Immature natural killer cell (primary cell): Measurements from ENCODE around the gene EYA4. TPM values are rescaled to one million over a fixed set of nuclear protein-coding genes. Genes with fewer than 3 reads are reported as not detected.
"Not testable (repeated sequence)": the region's sequence is repeated elsewhere in the genome, so short reads cannot be mapped to it uniquely, and the experiment has no call there.

Experiments
- DNase-seq, 3 donors: peaks; one replicate each; pipeline ENCODE4 v3.0.0; 2022; ENCODE audit warnings: mixed read lengths in 1 of 3
- H3K27ac Mint-ChIP-seq, 6 donors: one replicate each; pipeline ENCODE4 v1.8.0; 2020; ENCODE audit warnings: mixed read lengths in 6 of 6, mild to moderate bottlenecking in 5 of 6, inconsistent platforms in 4 of 6, moderate library complexity in 3 of 6
- H3K27me3 Mint-ChIP-seq, 3 donors: one replicate each; pipeline ENCODE4 v1.8.0; 2020 to 2021; ENCODE audit warnings: low read depth in 3 of 3, mild to moderate bottlenecking in 3 of 3, mixed read lengths in 3 of 3, moderate library complexity in 3 of 3, inconsistent platforms in 1 of 3
- H3K36me3 Mint-ChIP-seq, 3 donors: one replicate each; pipeline ENCODE4 v1.8.0; 2020; ENCODE audit warnings: mixed read lengths in 3 of 3, inconsistent platforms in 2 of 3, mild to moderate bottlenecking in 2 of 3
- H3K4me1 Mint-ChIP-seq, 2 donors: one replicate each; pipeline ENCODE4 v1.8.0; 2020; ENCODE audit warnings: inconsistent platforms in 2 of 2, mild to moderate bottlenecking in 2 of 2, mixed read lengths in 2 of 2, moderate library complexity in 1 of 2
- H3K4me3 Mint-ChIP-seq, 5 donors: one replicate each; pipeline ENCODE4 v1.8.0; 2020; ENCODE audit warnings: mild to moderate bottlenecking in 5 of 5, mixed read lengths in 5 of 5, inconsistent platforms in 3 of 5, moderate library complexity in 3 of 5
- H3K9me3 Mint-ChIP-seq, 6 donors: one replicate each; pipeline ENCODE4 v1.8.0; 2020; ENCODE audit warnings: mild to moderate bottlenecking in 6 of 6, mixed read lengths in 6 of 6, inconsistent platforms in 4 of 6, moderate library complexity in 3 of 6
- polyA plus RNA-seq, 3 donors: library from polyadenylated mRNA; unstranded; fragments of 300-500 nt; fragmentation: Illumina TruSeq; gene quantifications; one replicate each; pipeline ENCODE4 v1.2.3, GENCODE V29; 2021

Gene EYA4
- polyA plus RNA-seq, 3 donors from 2014 or later: not detected

GRCh38 chr6:133542056-133542821, 301.1 kb downstream of the EYA4 start:
- Mint-ChIP-seq H3K36me3 (no peaks in the 10 kb centered on the region), H3K4me1 (no peaks in the 10 kb centered on the region), H3K27ac (no peak overlapping the region), H3K27me3 (peaks cover 2 to 5% (median 3%) of the 10 kb centered on the region in 3 donors), H3K4me3 (no peak overlapping the region), H3K9me3 (no peaks in the 10 kb centered on the region)
- no peak for DNase-seq

- no peaks in the 10 kb centered on the region for H3K4me1 Mint-ChIP-seq
- no peak overlapping the region for H3K4me3 Mint-ChIP-seq
- no peak for DNase-seq
- peaks cover 0 to 2% (median 0%) of the 10 kb centered on the region in 6 donors for H3K9me3 Mint-ChIP-seq
- H3K27ac Mint-ChIP-seq: no peak overlapping the region
- H3K27me3 Mint-ChIP-seq: peaks cover 2 to 3% (median 3%) of the 10 kb centered on the region in 3 donors
- H3K36me3 Mint-ChIP-seq: no peaks in the 10 kb centered on the region
Measured at GRCh38 chr6:133544419-133544818, 303.3 kb downstream of the EYA4 start.

GRCh38 chr6:133546098-133546497, 304.9 kb downstream of the EYA4 start:
- Mint-ChIP-seq H3K27me3 (peaks cover 2 to 3% (median 3%) of the 10 kb centered on the region in 3 donors), H3K36me3 (no peaks in the 10 kb centered on the region), H3K4me3 (no peak overlapping the region), H3K4me1 (no peaks in the 10 kb centered on the region), H3K27ac (no peak overlapping the region), H3K9me3 (peaks cover 0 to 2% (median 0%) of the 10 kb centered on the region in 6 donors)
- DNase-seq: no peak

- peaks cover 0 to 2% (median 0%) of the 10 kb centered on the region in 6 donors for H3K9me3 Mint-ChIP-seq
- H3K36me3 Mint-ChIP-seq: no peaks in the 10 kb centered on the region
- H3K27me3 Mint-ChIP-seq: peaks cover 2 to 3% (median 3%) of the 10 kb centered on the region in 3 donors
- H3K4me1 Mint-ChIP-seq: no peaks in the 10 kb centered on the region
- DNase-seq: no peak
- no peak overlapping the region for H3K27ac Mint-ChIP-seq
- no peak overlapping the region for H3K4me3 Mint-ChIP-seq
Measured at GRCh38 chr6:133547136-133547535, 306.0 kb downstream of the EYA4 start.

- H3K4me3 Mint-ChIP-seq: no peak overlapping the region
- peaks cover 0 to 2% (median 0%) of the 10 kb centered on the region in 6 donors for H3K9me3 Mint-ChIP-seq
- no peaks in the 10 kb centered on the region for H3K36me3 Mint-ChIP-seq
- H3K4me1 Mint-ChIP-seq: no peaks in the 10 kb centered on the region
- no peak overlapping the region for H3K27ac Mint-ChIP-seq
- DNase-seq: no peak
- H3K27me3 Mint-ChIP-seq: peaks cover 0 to 2% (median 1%) of the 10 kb centered on the region in 3 donors
Measured at GRCh38 chr6:133548423-133549159, 307.4 kb downstream of the EYA4 start.

GRCh38 chr6:133549371-133549801, 308.2 kb downstream of the EYA4 start:
- no peak overlapping the region for H3K27ac Mint-ChIP-seq
- no peak overlapping the region for H3K4me3 Mint-ChIP-seq
- H3K27me3 Mint-ChIP-seq: peaks cover 0 to 2% (median 1%) of the 10 kb centered on the region in 3 donors
- no peak for DNase-seq
- H3K36me3 Mint-ChIP-seq: no peaks in the 10 kb centered on the region
- no peaks in the 10 kb centered on the region for H3K4me1 Mint-ChIP-seq
- H3K9me3 Mint-ChIP-seq: peaks cover 0 to 2% (median 0%) of the 10 kb centered on the region in 6 donors

- Mint-ChIP-seq H3K27ac (no peak overlapping the region), H3K9me3 (peaks cover 0 to 2% (median 0%) of the 10 kb centered on the region in 6 donors), H3K27me3 (peaks cover 0 to 2% (median 1%) of the 10 kb centered on the region in 3 donors), H3K4me3 (no peak overlapping the region), H3K36me3 (no peaks in the 10 kb centered on the region), H3K4me1 (no peaks in the 10 kb centered on the region)
- DNase-seq: no peak
Measured at GRCh38 chr6:133550026-133550425, 308.9 kb downstream of the EYA4 start.

GRCh38 chr6:133551436-133551835, 310.3 kb downstream of the EYA4 start:
- Mint-ChIP-seq H3K36me3 (no peaks in the 10 kb centered on the region), H3K27ac (no peak overlapping the region), H3K27me3 (peaks cover 0 to 1% (median 0%) of the 10 kb centered on the region in 3 donors), H3K4me1 (no peaks in the 10 kb centered on the region), H3K4me3 (no peak overlapping the region), H3K9me3 (peaks cover 0 to 2% (median 0%) of the 10 kb centered on the region in 6 donors)
- no peak for DNase-seq

- no peaks in the 10 kb centered on the region for H3K4me1 Mint-ChIP-seq
- no peak for DNase-seq
- H3K36me3 Mint-ChIP-seq: no peaks in the 10 kb centered on the region
- H3K4me3 Mint-ChIP-seq: no peak overlapping the region
- peaks cover 0 to 1% (median 0%) of the 10 kb centered on the region in 3 donors for H3K27me3 Mint-ChIP-seq
- no peak overlapping the region for H3K27ac Mint-ChIP-seq
- H3K9me3 Mint-ChIP-seq: peaks cover 0 to 2% (median 0%) of the 10 kb centered on the region in 6 donors
Measured at GRCh38 chr6:133551847-133552341, 310.7 kb downstream of the EYA4 start.

GRCh38 chr6:133553652-133554051, 312.5 kb downstream of the EYA4 start:
- no peak for DNase-seq
- H3K27me3 Mint-ChIP-seq: no peaks in the 10 kb centered on the region
- H3K36me3 Mint-ChIP-seq: no peaks in the 10 kb centered on the region
- H3K27ac Mint-ChIP-seq: no peak overlapping the region
- H3K4me1 Mint-ChIP-seq: no peaks in the 10 kb centered on the region
- no peaks in the 10 kb centered on the region for H3K9me3 Mint-ChIP-seq
- no peak overlapping the region for H3K4me3 Mint-ChIP-seq

GRCh38 chr6:133554121-133554520, 313.0 kb downstream of the EYA4 start:
- H3K36me3 Mint-ChIP-seq, H3K9me3 Mint-ChIP-seq, H3K27ac Mint-ChIP-seq, H3K4me1 Mint-ChIP-seq, DNase-seq, H3K4me3 Mint-ChIP-seq, H3K27me3 Mint-ChIP-seq: not testable (repeated sequence)

GRCh38 chr6:133555685-133556084, 314.5 kb downstream of the EYA4 start:
- DNase-seq: no peak
- H3K36me3 Mint-ChIP-seq: no peaks in the 10 kb centered on the region
- H3K4me1 Mint-ChIP-seq: no peaks in the 10 kb centered on the region
- peaks cover 0 to 2% (median 0%) of the 10 kb centered on the region in 3 donors for H3K27me3 Mint-ChIP-seq
- H3K9me3 Mint-ChIP-seq: no peaks in the 10 kb centered on the region
- H3K4me3 Mint-ChIP-seq: no peak overlapping the region
- no peak overlapping the region for H3K27ac Mint-ChIP-seq

- Mint-ChIP-seq H3K27ac (no peak overlapping the region), H3K4me3 (no peak overlapping the region), H3K27me3 (peaks cover 0 to 2% (median 0%) of the 10 kb centered on the region in 3 donors), H3K4me1 (no peaks in the 10 kb centered on the region), H3K36me3 (no peaks in the 10 kb centered on the region), H3K9me3 (no peaks in the 10 kb centered on the region)
- DNase-seq: no peak
Measured at GRCh38 chr6:133559926-133560325, 318.8 kb downstream of the EYA4 start.

- no peak for DNase-seq
- H3K4me1 Mint-ChIP-seq: peaks cover 0 to 6% of the 10 kb centered on the region in 2 donors
- H3K27me3 Mint-ChIP-seq: peaks cover 3 to 9% (median 8%) of the 10 kb centered on the region in 3 donors
- no peaks in the 10 kb centered on the region for H3K36me3 Mint-ChIP-seq
- H3K27ac Mint-ChIP-seq: no peak overlapping the region
- peaks cover 0 to 14% (median 0%) of the 10 kb centered on the region in 6 donors for H3K9me3 Mint-ChIP-seq
- H3K4me3 Mint-ChIP-seq: no peak overlapping the region
Measured at GRCh38 chr6:133567636-133568035, 326.5 kb downstream of the EYA4 start.
